GM13976 (cell line): ENCODE data around the gene PDCD6IP.

Source experiments
- DNase-seq: peaks from one replicate; pipeline ENCODE4 v3.0.0; 2012; ENCODE audit warnings: low spot score
- CTCF ChIP-seq: IDR thresholded peaks from 2 replicates; pipeline ENCODE4 v1.5.1; 2012; ENCODE audit warnings: borderline replicate concordance, mild to moderate bottlenecking; ENCODE audit not compliant: insufficient read depth; ENCODE audit errors: extremely low read depth, missing control alignments, control extremely low read depth
- in situ Hi-C: fragments of 300-500 bp; cut with MboI; formaldehyde crosslinking; loops from one replicate; pipeline ENCODE4 v1.12.0; 2022; ENCODE audit warnings: low sequenced_read_pairs, mixed read lengths, inconsistent platforms; ENCODE audit not compliant: unreplicated experiment

The PDCD6IP gene

GRCh38 chr3:33900440-33900808 lies 102.0 kb downstream of the PDCD6IP start:
- TF ChIP-seq CTCF: no peak
- DNase-seq: no peak
- in situ Hi-C loops: no loop called here

- TF ChIP-seq CTCF: no peak
- in situ Hi-C loops: no loop called here
- DNase-seq: no peak
Measured at GRCh38 chr3:33900809-33901505, 102.5 kb downstream of the PDCD6IP start.

- in situ Hi-C loops: no loop called here
- no peak for DNase-seq
- TF ChIP-seq CTCF: no peak
Measured at GRCh38 chr3:33901862-33902563, 103.6 kb downstream of the PDCD6IP start.

GRCh38 chr3:33904730-33905129 lies 106.3 kb downstream of the PDCD6IP start:
- no peak for TF ChIP-seq CTCF
- in situ Hi-C loops: no loop called here
- DNase-seq: no peak

- no peak for DNase-seq
- TF ChIP-seq CTCF: no peak
- in situ Hi-C loops: no loop called here
Measured at GRCh38 chr3:33908250-33908851, 109.9 kb downstream of the PDCD6IP start.

GRCh38 chr3:33909547-33909946 lies 111.1 kb downstream of the PDCD6IP start:
- no peak for TF ChIP-seq CTCF
- in situ Hi-C loops: no loop called here
- DNase-seq: no peak
